Measurements from ENCODE around the gene TMTC2.

TMTC2 gene

GRCh38 chr12:82708061-82708879 lies 21.6 kb downstream of the TMTC2 start:
- Histone ChIP-seq H3K36me3 (ENCODE audit: control insufficient read depth, insufficient read depth, low read length) (no peaks in the 10 kb centered on the region), H3K9ac (ENCODE audit: low read depth, low read length) (no peak overlapping the region), H3K27me3 (ENCODE audit: control insufficient read depth, insufficient read depth, low read length) (no peaks in the 10 kb centered on the region), H3K4me1 (ENCODE audit: control insufficient read depth, insufficient read depth, low read length) (peaks cover 10% of the 10 kb centered on the region), H3K4me3 (ENCODE audit: low read depth, low read length) (no peak overlapping the region), H3K9me3 (ENCODE audit: control insufficient read depth, insufficient read depth, low read length) (no peaks in the 10 kb centered on the region)

- Histone ChIP-seq H3K9ac (ENCODE audit: low read depth, low read length) (no peak overlapping the region), H3K27me3 (ENCODE audit: control insufficient read depth, insufficient read depth, low read length) (no peaks in the 10 kb centered on the region), H3K4me1 (ENCODE audit: control insufficient read depth, insufficient read depth, low read length) (peaks cover 10% of the 10 kb centered on the region), H3K4me3 (ENCODE audit: low read depth, low read length) (no peak overlapping the region), H3K36me3 (ENCODE audit: control insufficient read depth, insufficient read depth, low read length) (no peaks in the 10 kb centered on the region), H3K9me3 (ENCODE audit: control insufficient read depth, insufficient read depth, low read length) (no peaks in the 10 kb centered on the region)
Measured at GRCh38 chr12:82709794-82710355, 23.2 kb downstream of the TMTC2 start.

DNA sequence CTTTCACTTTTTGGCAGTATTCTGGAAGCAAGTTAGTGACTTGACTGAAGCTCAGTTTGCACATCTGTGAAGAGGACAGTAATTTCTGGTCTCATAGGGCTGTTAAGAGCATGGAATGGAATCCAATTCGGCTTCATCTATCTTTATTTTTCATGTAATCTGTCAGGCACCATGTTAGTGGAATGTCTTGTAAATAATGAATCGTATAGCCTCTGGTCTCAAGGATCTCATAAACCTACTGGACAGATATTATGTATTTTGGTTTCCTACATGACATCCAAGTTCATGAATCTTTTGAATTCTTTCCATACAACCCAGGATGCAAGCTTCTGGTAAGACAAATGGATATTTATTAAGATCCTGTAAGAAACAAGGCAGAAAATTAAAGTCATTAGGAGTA lies 24.0 kb downstream of the TMTC2 start:
- Histone ChIP-seq H3K4me1 (ENCODE audit: control insufficient read depth, insufficient read depth, low read length) (peaks cover 10% of the 10 kb centered on the region), H3K36me3 (ENCODE audit: control insufficient read depth, insufficient read depth, low read length) (no peaks in the 10 kb centered on the region), H3K27me3 (ENCODE audit: control insufficient read depth, insufficient read depth, low read length) (no peaks in the 10 kb centered on the region), H3K4me3 (ENCODE audit: low read depth, low read length) (no peak overlapping the region), H3K9me3 (ENCODE audit: control insufficient read depth, insufficient read depth, low read length) (no peaks in the 10 kb centered on the region), H3K9ac (ENCODE audit: low read depth, low read length) (no peak overlapping the region)

DNA sequence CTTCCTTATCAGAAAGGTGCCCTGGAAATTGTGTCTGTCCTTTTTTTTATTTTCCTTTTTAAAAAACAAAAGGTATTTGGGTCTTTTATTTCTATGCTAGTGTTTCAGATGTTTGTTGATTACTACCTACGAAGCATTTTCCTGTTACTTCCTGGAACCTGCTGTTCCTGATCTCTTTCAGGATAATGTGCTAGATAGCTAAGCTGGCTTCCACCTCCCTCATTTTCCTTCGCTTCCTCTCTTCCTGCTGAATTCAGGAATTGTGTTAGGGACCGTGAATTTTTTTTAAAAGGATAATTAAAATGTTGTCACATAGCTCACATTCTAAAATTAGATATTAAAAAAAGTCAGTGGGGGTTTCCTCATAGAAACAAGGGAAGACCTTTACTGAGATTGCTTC lies 27.7 kb downstream of the TMTC2 start:
- no peak overlapping the region for H3K9ac ChIP-seq (ENCODE audit: low read depth, low read length)
- peaks cover 5% of the 10 kb centered on the region for H3K4me1 ChIP-seq (ENCODE audit: control insufficient read depth, insufficient read depth, low read length)
- H3K4me3 ChIP-seq (ENCODE audit: low read depth, low read length), result no peak overlapping the region
- no peaks in the 10 kb centered on the region for H3K36me3 ChIP-seq (ENCODE audit: control insufficient read depth, insufficient read depth, low read length)
- no peaks in the 10 kb centered on the region for H3K27me3 ChIP-seq (ENCODE audit: control insufficient read depth, insufficient read depth, low read length)
- no peaks in the 10 kb centered on the region for H3K9me3 ChIP-seq (ENCODE audit: control insufficient read depth, insufficient read depth, low read length)

DNA sequence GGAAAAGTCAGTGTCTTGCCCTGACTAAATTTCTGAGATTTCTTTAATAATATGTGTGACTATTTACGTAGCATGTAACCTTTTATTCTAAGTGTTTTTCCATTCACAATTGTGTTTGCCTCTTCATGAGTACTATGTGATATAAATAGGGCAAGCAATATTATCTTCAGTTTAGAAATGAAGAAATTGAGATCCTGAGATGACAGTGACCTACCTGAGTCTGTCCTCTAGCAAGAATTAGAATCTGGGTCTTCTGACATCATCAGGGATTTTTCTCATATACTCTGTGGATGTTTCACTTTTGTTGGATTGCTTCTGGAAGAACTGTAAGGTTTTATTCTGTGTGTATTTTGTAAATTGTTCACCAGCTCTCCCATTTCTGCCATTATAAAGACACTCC lies 35.0 kb downstream of the TMTC2 start:
- Histone ChIP-seq H3K27me3 (ENCODE audit: control insufficient read depth, insufficient read depth, low read length) (no peaks in the 10 kb centered on the region), H3K4me3 (ENCODE audit: low read depth, low read length) (no peak overlapping the region), H3K9ac (ENCODE audit: low read depth, low read length) (no peak overlapping the region), H3K4me1 (ENCODE audit: control insufficient read depth, insufficient read depth, low read length) (no peaks in the 10 kb centered on the region), H3K36me3 (ENCODE audit: control insufficient read depth, insufficient read depth, low read length) (no peaks in the 10 kb centered on the region), H3K9me3 (ENCODE audit: control insufficient read depth, insufficient read depth, low read length) (no peaks in the 10 kb centered on the region)

DNA sequence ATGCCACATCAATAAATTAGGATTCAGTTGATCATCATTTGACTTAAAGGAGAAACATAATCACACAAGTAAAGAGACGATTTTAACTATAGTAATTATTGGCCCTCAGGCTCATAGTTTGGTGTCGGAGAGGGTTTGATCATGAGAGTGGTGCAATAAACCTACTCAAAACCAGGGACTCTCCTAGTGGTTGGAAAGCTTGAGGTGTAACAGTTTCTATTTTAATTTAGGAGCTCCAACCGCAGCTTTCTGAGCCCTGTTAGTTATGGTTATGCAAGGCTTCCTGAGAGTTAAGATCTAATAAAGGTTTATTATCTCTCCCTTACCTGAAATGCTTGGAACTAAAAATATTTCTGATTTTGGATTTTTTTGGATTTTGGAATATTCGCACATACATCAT lies 36.4 kb downstream of the TMTC2 start:
- Histone ChIP-seq H3K9me3 (ENCODE audit: control insufficient read depth, insufficient read depth, low read length) (no peaks in the 10 kb centered on the region), H3K27me3 (ENCODE audit: control insufficient read depth, insufficient read depth, low read length) (no peaks in the 10 kb centered on the region), H3K4me3 (ENCODE audit: low read depth, low read length) (no peak overlapping the region), H3K4me1 (ENCODE audit: control insufficient read depth, insufficient read depth, low read length) (peaks cover 4% of the 10 kb centered on the region), H3K9ac (ENCODE audit: low read depth, low read length) (no peak overlapping the region), H3K36me3 (ENCODE audit: control insufficient read depth, insufficient read depth, low read length) (no peaks in the 10 kb centered on the region)

DNA sequence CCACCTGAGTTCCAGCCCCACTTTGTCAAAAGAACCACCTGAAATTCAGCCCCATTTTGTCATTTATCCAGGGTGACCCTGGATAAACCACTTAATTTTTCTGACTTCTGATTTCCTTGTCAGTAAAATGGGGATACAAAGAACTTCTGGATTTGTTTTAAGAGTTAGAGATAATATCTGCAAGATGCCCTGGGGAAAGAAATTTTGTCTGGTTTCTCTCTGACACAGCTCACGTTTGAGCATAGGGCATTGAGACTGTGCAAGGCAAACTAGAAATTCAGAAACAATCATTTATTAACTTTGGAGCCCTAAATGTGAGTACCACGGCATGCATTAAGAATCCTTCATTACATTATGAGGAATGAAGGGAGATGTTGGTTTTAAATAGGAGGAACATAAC lies 37.2 kb downstream of the TMTC2 start:
- Histone ChIP-seq H3K4me1 (ENCODE audit: control insufficient read depth, insufficient read depth, low read length) (peaks cover 4% of the 10 kb centered on the region), H3K4me3 (ENCODE audit: low read depth, low read length) (no peak overlapping the region), H3K9me3 (ENCODE audit: control insufficient read depth, insufficient read depth, low read length) (no peaks in the 10 kb centered on the region), H3K27me3 (ENCODE audit: control insufficient read depth, insufficient read depth, low read length) (no peaks in the 10 kb centered on the region), H3K9ac (ENCODE audit: low read depth, low read length) (no peak overlapping the region), H3K36me3 (ENCODE audit: control insufficient read depth, insufficient read depth, low read length) (peaks cover 2% of the 10 kb centered on the region)

GRCh38 chr12:82725741-82726140 lies 39.0 kb downstream of the TMTC2 start:
- H3K4me3 ChIP-seq (ENCODE audit: low read depth, low read length), result no peak overlapping the region
- H3K36me3 ChIP-seq (ENCODE audit: control insufficient read depth, insufficient read depth, low read length), result peaks cover 2% of the 10 kb centered on the region
- H3K9me3 ChIP-seq (ENCODE audit: control insufficient read depth, insufficient read depth, low read length), result no peaks in the 10 kb centered on the region
- no peak overlapping the region for H3K9ac ChIP-seq (ENCODE audit: low read depth, low read length)
- H3K4me1 ChIP-seq (ENCODE audit: control insufficient read depth, insufficient read depth, low read length), result peaks cover 4% of the 10 kb centered on the region
- no peaks in the 10 kb centered on the region for H3K27me3 ChIP-seq (ENCODE audit: control insufficient read depth, insufficient read depth, low read length)

- Histone ChIP-seq H3K4me1 (ENCODE audit: control insufficient read depth, insufficient read depth, low read length) (peaks cover 4% of the 10 kb centered on the region), H3K9me3 (ENCODE audit: control insufficient read depth, insufficient read depth, low read length) (no peaks in the 10 kb centered on the region), H3K4me3 (ENCODE audit: low read depth, low read length) (no peak overlapping the region), H3K36me3 (ENCODE audit: control insufficient read depth, insufficient read depth, low read length) (peaks cover 2% of the 10 kb centered on the region), H3K9ac (ENCODE audit: low read depth, low read length) (no peak overlapping the region), H3K27me3 (ENCODE audit: control insufficient read depth, insufficient read depth, low read length) (no peaks in the 10 kb centered on the region)
Measured at GRCh38 chr12:82727886-82728285, 41.2 kb downstream of the TMTC2 start.

GRCh38 chr12:82728710-82729109 lies 42.0 kb downstream of the TMTC2 start:
- H3K9ac ChIP-seq (ENCODE audit: low read depth, low read length), result no peak overlapping the region
- peaks cover 2% of the 10 kb centered on the region for H3K36me3 ChIP-seq (ENCODE audit: control insufficient read depth, insufficient read depth, low read length)
- no peaks in the 10 kb centered on the region for H3K27me3 ChIP-seq (ENCODE audit: control insufficient read depth, insufficient read depth, low read length)
- H3K4me3 ChIP-seq (ENCODE audit: low read depth, low read length), result no peak overlapping the region
- no peaks in the 10 kb centered on the region for H3K9me3 ChIP-seq (ENCODE audit: control insufficient read depth, insufficient read depth, low read length)
- H3K4me1 ChIP-seq (ENCODE audit: control insufficient read depth, insufficient read depth, low read length), result peaks cover 4% of the 10 kb centered on the region

DNA sequence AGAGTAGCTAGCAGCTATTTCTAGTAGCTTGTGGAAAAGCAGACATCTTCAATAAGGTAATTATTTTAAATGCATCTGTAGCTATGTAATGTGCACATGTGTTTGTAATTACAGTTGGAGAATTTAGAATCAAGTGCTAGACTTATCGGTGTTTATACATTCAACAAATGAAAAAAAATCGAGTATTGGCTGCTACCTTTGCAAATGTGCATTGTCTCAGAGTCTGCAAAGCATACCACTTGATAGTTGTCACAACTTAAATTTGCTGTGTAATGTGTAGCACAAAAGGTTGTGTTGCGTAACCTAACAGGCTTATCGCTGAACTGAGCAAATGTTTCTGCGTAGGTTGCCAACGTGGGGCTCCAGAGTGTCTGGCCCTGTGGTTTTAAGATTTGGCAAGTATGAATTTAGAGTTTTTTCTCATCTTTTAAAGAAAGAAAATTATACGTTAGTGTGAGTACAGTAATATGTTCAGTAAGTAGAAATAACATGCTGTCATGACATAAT lies 44.3 kb downstream of the TMTC2 start:
- no peak overlapping the region for H3K4me3 ChIP-seq (ENCODE audit: low read depth, low read length)
- no peak overlapping the region for H3K9ac ChIP-seq (ENCODE audit: low read depth, low read length)
- H3K4me1 ChIP-seq (ENCODE audit: control insufficient read depth, insufficient read depth, low read length), result peaks cover 4% of the 10 kb centered on the region
- peaks cover 2% of the 10 kb centered on the region for H3K36me3 ChIP-seq (ENCODE audit: control insufficient read depth, insufficient read depth, low read length)
- H3K27me3 ChIP-seq (ENCODE audit: control insufficient read depth, insufficient read depth, low read length), result no peaks in the 10 kb centered on the region
- H3K9me3 ChIP-seq (ENCODE audit: control insufficient read depth, insufficient read depth, low read length), result no peaks in the 10 kb centered on the region

All from iPS-15b (cell line).